Measurements from ENCODE around the gene PSMG2.
"Not testable (repeated sequence)": the region's sequence is repeated elsewhere in the genome, so short reads cannot be mapped to it uniquely, and the experiment has no call there.

DNA sequence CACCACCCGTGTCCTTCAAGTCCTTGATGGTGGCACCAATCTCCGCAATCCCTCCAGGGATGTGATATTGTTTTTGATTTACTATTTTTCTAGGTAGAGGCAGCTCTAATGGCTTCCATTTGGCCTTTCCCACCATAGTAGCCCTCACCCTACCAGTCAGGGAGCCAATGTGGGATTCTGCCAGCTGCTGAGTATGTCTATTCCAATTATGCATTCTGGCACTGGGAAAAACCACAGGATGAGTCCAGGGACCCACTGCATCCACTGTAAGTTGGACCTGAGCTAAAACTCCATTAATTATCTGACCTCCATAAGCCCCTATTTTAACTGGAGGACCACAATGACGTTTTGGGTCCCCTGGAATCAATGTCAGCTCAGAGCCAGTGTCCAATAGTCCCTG is 55.7 kb downstream of the PSMG2 start:
- not testable (repeated sequence) for TF ChIP-seq CTCF, EZH2, EZH2phosphoT487 (IDR thresholded peaks at IDR 0.05)

Data from neural progenitor cell (in vitro differentiated cells).